HUDEP-2 (cell line): ENCODE data around the gene EHMT1.
"Not testable (repeated sequence)": the region's sequence is repeated elsewhere in the genome, so short reads cannot be mapped to it uniquely, and the experiment has no call there.

Experiments
- DNase-seq, 76 experiments: peaks; one replicate each; lab custom pipeline; 2025; ENCODE audit not compliant: unreplicated experiment in 76 of 76; lab: John Stamatoyannopoulos, UW

Gene EHMT1

GRCh38 chr9:137798901-137799629 lies 180.3 kb downstream of the EHMT1 start:
- no peak for DNase-seq

- DNase-seq = no peak
Observed at GRCh38 chr9:137799630-137799983, 180.8 kb downstream of the EHMT1 start.

GRCh38 chr9:137800196-137801022 lies 181.6 kb downstream of the EHMT1 start:
- no peak for DNase-seq

GRCh38 chr9:137801023-137801319 lies 182.2 kb downstream of the EHMT1 start:
- no peak for DNase-seq

- DNase-seq = no peak
Observed at GRCh38 chr9:137802021-137802420, 183.2 kb downstream of the EHMT1 start.

GRCh38 chr9:137802521-137803243 lies 183.9 kb downstream of the EHMT1 start:
- DNase-seq = no peak

GRCh38 chr9:137804908-137805630 lies 186.3 kb downstream of the EHMT1 start:
- DNase-seq = no peak

- DNase-seq = no peak
Observed at GRCh38 chr9:137807721-137808703, 189.2 kb downstream of the EHMT1 start.

- no peak for DNase-seq
Observed at GRCh38 chr9:137809040-137809576, 190.3 kb downstream of the EHMT1 start.

- not testable (repeated sequence) for DNase-seq
Observed at GRCh38 chr9:137809726-137810450, 191.1 kb downstream of the EHMT1 start.

GRCh38 chr9:137811283-137811870 lies 192.6 kb downstream of the EHMT1 start:
- no peak for DNase-seq

GRCh38 chr9:137812356-137813023 lies 193.7 kb downstream of the EHMT1 start:
- no peak for DNase-seq

- DNase-seq = no peak
Observed at GRCh38 chr9:137813167-137813566, 194.4 kb downstream of the EHMT1 start.

- no peak for DNase-seq
Observed at GRCh38 chr9:137813651-137814415, 195.0 kb downstream of the EHMT1 start.

GRCh38 chr9:137814436-137814835 lies 195.6 kb downstream of the EHMT1 start:
- no peak for DNase-seq

- no peak for DNase-seq
Observed at GRCh38 chr9:137814841-137815240, 196.0 kb downstream of the EHMT1 start.
